SU-DHL-6 (cell line): ENCODE data around the gene IL36B.

Source experiments
- EZH2phosphoT487 ChIP-seq: fragments of 200-600 bp; sonication (generic), shearing (Covaris generic); conservative IDR thresholded peaks from 2 replicates; pipeline ENCODE4 v1.6.1; 2018; ENCODE audit warnings: mild to moderate bottlenecking, antibody characterized with exemption, low read length, moderate library complexity, mixed read lengths
- TF ChIP-seq, protein P1 (sequence below): fragments of 200-600 bp; sonication (generic); IDR thresholded peaks from one replicate; pipeline ENCODE4 v1.5.1; 2017; ENCODE audit warnings: antibody characterized with exemption, mild to moderate bottlenecking, low read length, moderate library complexity; ENCODE audit not compliant: insufficient read depth, poor library complexity, severe bottlenecking

DNA sequence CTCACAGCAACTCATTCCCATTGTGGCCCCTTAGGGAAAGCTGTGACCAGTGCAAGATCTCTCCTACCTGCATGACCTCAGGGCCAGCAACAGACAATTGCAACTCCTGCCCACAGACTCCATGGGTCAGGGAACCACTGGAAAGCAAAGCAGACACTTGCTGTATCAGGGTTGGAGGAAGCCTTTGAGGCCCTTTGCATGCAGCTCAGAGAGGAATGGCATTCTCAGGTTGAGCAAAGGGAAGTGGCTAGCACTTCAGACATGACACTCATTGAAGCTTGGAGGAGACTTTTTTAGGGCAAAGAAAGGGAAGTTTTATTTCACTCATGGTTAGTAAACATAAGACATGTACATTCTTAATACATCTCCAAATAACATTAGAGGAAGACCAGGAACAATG is 37.2 kb upstream of the IL36B start:
- TF ChIP-seq, protein P1, sequence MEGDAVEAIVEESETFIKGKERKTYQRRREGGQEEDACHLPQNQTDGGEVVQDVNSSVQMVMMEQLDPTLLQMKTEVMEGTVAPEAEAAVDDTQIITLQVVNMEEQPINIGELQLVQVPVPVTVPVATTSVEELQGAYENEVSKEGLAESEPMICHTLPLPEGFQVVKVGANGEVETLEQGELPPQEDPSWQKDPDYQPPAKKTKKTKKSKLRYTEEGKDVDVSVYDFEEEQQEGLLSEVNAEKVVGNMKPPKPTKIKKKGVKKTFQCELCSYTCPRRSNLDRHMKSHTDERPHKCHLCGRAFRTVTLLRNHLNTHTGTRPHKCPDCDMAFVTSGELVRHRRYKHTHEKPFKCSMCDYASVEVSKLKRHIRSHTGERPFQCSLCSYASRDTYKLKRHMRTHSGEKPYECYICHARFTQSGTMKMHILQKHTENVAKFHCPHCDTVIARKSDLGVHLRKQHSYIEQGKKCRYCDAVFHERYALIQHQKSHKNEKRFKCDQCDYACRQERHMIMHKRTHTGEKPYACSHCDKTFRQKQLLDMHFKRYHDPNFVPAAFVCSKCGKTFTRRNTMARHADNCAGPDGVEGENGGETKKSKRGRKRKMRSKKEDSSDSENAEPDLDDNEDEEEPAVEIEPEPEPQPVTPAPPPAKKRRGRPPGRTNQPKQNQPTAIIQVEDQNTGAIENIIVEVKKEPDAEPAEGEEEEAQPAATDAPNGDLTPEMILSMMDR = no peak
- no peak for TF ChIP-seq EZH2phosphoT487
